ENCODE measurements around the gene SARS1. TPM values are rescaled to one million over a fixed set of nuclear protein-coding genes. Genes with fewer than 3 reads are reported as not detected.
A peak's percentile ranks its signal among the peaks of the same experiment; 100 is the strongest.

SARS1 gene
- total and polyA plus RNA-seq, 2 of the 13 experiments (the other 11 are each of a cell fraction or from before 2014, with no cell fraction given), result 103 to 134 TPM

- TF ChIP-seq SIX4 (CRISPR knock-in tag; IDR thresholded peaks at IDR 0.05) (peak; percentile 47; the same call in 1 of the 2 replicates), ZBTB37 (CRISPR knock-in tag; IDR thresholded peaks at IDR 0.05) (no peak), ZFP36 (IDR thresholded peaks at IDR 0.05; ENCODE audit: borderline replicate concordance, low read depth, low read length, partially characterized antibody) (no peak), BRD4 (CRISPR knock-in tag; IDR thresholded peaks at IDR 0.05) (peak; percentile 49; the same call in 1 of the 2 replicates), ARID2 (CRISPR knock-in tag; IDR thresholded peaks at IDR 0.05; ENCODE audit: borderline replicate concordance) (no peak), ZNF597 (CRISPR knock-in tag; IDR thresholded peaks at IDR 0.05) (no peak), TBL1XR1 (IDR thresholded peaks at IDR 0.05; ENCODE audit: borderline replicate concordance, low read length, partially characterized antibody) (no peak), ATF7 (IDR thresholded peaks at IDR 0.05) (no peak), ATF7 (CRISPR knock-in tag; IDR thresholded peaks at IDR 0.05) (no peak), POLR2AphosphoS2 (IDR thresholded peaks at IDR 0.05; ENCODE audit: low read depth, low read length) (no peak), POGK (CRISPR knock-in tag; conservative IDR thresholded peaks at IDR 0.05) (0 out of 2 replicates have a peak, but pooled peaks have one; percentile 58), ZBTB20 (CRISPR knock-in tag; IDR thresholded peaks at IDR 0.05; ENCODE audit: borderline replicate concordance, low read depth) (no peak), KLF13 (CRISPR knock-in tag; IDR thresholded peaks at IDR 0.05) (no peak), NCOA1 (CRISPR knock-in tag; IDR thresholded peaks at IDR 0.05) (peak; percentile 54; the same call in 1 of the 2 replicates), ZNF75D (CRISPR knock-in tag; IDR thresholded peaks at IDR 0.05; ENCODE audit: borderline replicate concordance) (no peak), ZNF709 (CRISPR knock-in tag; IDR thresholded peaks at IDR 0.05) (no peak), ARHGAP35 (CRISPR knock-in tag; IDR thresholded peaks at IDR 0.05; ENCODE audit: borderline replicate concordance) (no peak)
- TF ChIP-seq, protein P1, sequence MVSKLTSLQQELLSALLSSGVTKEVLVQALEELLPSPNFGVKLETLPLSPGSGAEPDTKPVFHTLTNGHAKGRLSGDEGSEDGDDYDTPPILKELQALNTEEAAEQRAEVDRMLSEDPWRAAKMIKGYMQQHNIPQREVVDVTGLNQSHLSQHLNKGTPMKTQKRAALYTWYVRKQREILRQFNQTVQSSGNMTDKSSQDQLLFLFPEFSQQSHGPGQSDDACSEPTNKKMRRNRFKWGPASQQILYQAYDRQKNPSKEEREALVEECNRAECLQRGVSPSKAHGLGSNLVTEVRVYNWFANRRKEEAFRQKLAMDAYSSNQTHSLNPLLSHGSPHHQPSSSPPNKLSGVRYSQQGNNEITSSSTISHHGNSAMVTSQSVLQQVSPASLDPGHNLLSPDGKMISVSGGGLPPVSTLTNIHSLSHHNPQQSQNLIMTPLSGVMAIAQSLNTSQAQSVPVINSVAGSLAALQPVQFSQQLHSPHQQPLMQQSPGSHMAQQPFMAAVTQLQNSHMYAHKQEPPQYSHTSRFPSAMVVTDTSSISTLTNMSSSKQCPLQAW (CRISPR knock-in tag; IDR thresholded peaks at IDR 0.05), result 0 out of 2 replicates have a peak, but pooled peaks have one; percentile 19
- TF ChIP-seq, protein P2, sequence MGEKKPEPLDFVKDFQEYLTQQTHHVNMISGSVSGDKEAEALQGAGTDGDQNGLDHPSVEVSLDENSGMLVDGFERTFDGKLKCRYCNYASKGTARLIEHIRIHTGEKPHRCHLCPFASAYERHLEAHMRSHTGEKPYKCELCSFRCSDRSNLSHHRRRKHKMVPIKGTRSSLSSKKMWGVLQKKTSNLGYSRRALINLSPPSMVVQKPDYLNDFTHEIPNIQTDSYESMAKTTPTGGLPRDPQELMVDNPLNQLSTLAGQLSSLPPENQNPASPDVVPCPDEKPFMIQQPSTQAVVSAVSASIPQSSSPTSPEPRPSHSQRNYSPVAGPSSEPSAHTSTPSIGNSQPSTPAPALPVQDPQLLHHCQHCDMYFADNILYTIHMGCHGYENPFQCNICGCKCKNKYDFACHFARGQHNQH (CRISPR knock-in tag; IDR thresholded peaks at IDR 0.05), result no peak; the same call in 1 of the 2 replicates
- TF ChIP-seq, protein P3, sequence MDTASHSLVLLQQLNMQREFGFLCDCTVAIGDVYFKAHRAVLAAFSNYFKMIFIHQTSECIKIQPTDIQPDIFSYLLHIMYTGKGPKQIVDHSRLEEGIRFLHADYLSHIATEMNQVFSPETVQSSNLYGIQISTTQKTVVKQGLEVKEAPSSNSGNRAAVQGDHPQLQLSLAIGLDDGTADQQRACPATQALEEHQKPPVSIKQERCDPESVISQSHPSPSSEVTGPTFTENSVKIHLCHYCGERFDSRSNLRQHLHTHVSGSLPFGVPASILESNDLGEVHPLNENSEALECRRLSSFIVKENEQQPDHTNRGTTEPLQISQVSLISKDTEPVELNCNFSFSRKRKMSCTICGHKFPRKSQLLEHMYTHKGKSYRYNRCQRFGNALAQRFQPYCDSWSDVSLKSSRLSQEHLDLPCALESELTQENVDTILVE (CRISPR knock-in tag; IDR thresholded peaks at IDR 0.05), result no peak
These were observed 61.1 kb downstream of the SARS1 start (continued) for GRCh38 chr1:109274533-109275476.

Measured in HepG2 (cell line).